ENCODE results near the gene SMPD3.

GRCh38 chr16:68479271-68479670 is 31.0 kb upstream of the SMPD3 start:
- TF ChIP-seq CTCF (IDR thresholded peaks at IDR 0.05), result no peak
- no peak for TF ChIP-seq POLR2A (IDR thresholded peaks at IDR 0.05)
